Small intestine (tissue), 7 donors: ENCODE data around the gene COPB2. TPM values are rescaled to one million over a fixed set of nuclear protein-coding genes. Genes with fewer than 3 reads are reported as not detected.
"Not testable (repeated sequence)": the region's sequence is repeated elsewhere in the genome, so short reads cannot be mapped to it uniquely, and the experiment has no call there.

Experiments used
- DNase-seq, 2 donors: peaks; one replicate each; pipeline versions ENCODE4 v3.0.0 to v3.0.0-alpha.2; 2013
- FAIRE-seq: peaks from 2 replicates; lab custom pipeline; 2012; peaks lifted over from hg19 to GRCh38; lab: Jason Lieb, UNC
- H3K27ac ChIP-seq, 3 donors: one replicate each; pipeline ENCODE4 v1.5.1; 2013; ENCODE audit warnings: low read length in 2 of 3, mild to moderate bottlenecking in 2 of 3, control low read depth in 1 of 3, inconsistent platforms in 1 of 3, low read depth in 1 of 3, moderate library complexity in 1 of 3
- H3K27me3 ChIP-seq, 3 donors: one replicate each; pipeline ENCODE4 v1.6.1; 2013; ENCODE audit warnings: low read length in 3 of 3, inconsistent platforms in 1 of 3; ENCODE audit not compliant: control insufficient read depth in 3 of 3, insufficient read depth in 3 of 3
- H3K36me3 ChIP-seq, 3 donors: one replicate each; pipeline ENCODE4 v1.6.1; 2013; ENCODE audit warnings: low read length in 3 of 3, inconsistent platforms in 1 of 3, low read depth in 1 of 3, mild to moderate bottlenecking in 1 of 3, moderate library complexity in 1 of 3; ENCODE audit not compliant: control insufficient read depth in 3 of 3, insufficient read depth in 2 of 3
- H3K4me1 ChIP-seq, 3 donors: one replicate each; pipeline ENCODE4 v1.6.1; 2013; ENCODE audit warnings: low read length in 2 of 3, inconsistent platforms in 1 of 3, low read depth in 1 of 3, mild to moderate bottlenecking in 1 of 3, moderate library complexity in 1 of 3; ENCODE audit not compliant: control insufficient read depth in 3 of 3, insufficient read depth in 2 of 3
- H3K4me3 ChIP-seq, 3 donors: one replicate each; pipeline ENCODE4 v1.5.1; 2013; ENCODE audit warnings: low read length in 3 of 3, control low read depth in 1 of 3, inconsistent platforms in 1 of 3, low read depth in 1 of 3, mild to moderate bottlenecking in 1 of 3, moderate library complexity in 1 of 3
- H3K9me3 ChIP-seq, 2 donors: one replicate each; pipeline ENCODE4 v1.6.1; 2013; ENCODE audit warnings: low read depth in 1 of 2, low read length in 1 of 2; ENCODE audit not compliant: control insufficient read depth in 2 of 2, insufficient read depth in 1 of 2
- WGBS, 3 donors: extraction: QIAGEN DNeasy Blood & Tissue Kit; methylation state at CpG; one replicate each; pipeline ENCODE4 v1.1.7; 2013; 5-methylcytosine and 5-hydroxymethylcytosine counted together
- polyA plus RNA-seq, 4 donors: library from polyadenylated mRNA; stranded (reverse) in 3 of 4; unstranded in 1 of 4; fragments of 200-250 nt in 3 of 4; fragments of 120-200 nt in 1 of 4; gene quantifications; one replicate each; pipeline versions ENCODE4 v1.2.1 to v1.2.3, GENCODE V29; 2013
- donor health status: healthy with polysubstance abuse.
- donor health status: control.
- donor health status: control.
- donor health status: Bipolar disorder and iron deficiency.
- donor health status: healthy.

COPB2 gene
- polyA plus RNA-seq, 4 donors, result 53.5 to 128 (median 67.5) TPM

DNA sequence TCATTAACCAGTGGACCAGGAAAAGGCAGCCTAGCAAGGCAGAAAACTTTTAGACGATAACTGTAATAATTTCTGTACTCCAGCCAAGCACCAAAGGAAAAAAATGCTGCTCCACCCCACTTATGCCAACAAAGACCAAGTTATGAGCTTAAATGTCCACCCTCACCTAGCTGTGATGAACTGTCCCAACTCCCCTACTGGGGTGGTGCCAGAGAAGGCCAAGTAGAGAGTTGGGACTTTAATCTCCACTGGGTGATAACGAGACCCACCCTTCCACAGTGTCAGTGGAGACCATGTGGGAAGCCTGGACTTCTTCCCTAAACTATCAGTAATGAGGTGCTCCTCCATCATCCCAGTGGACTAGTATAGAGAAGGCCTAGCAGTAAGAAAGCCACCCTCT, 33.8 kb upstream of the COPB2 start:
- Histone ChIP-seq H3K36me3 (peaks cover 0 to 13% (median 2%) of the 10 kb centered on the region in 3 donors), H3K27ac (no peak overlapping the region), H3K4me3 (no peak overlapping the region), H3K4me1 (peaks cover 1 to 9% (median 3%) of the 10 kb centered on the region in 3 donors), H3K9me3 (no peaks in the 10 kb centered on the region), H3K27me3 (no peaks in the 10 kb centered on the region)
- FAIRE-seq (no peak), DNase-seq (peak in 1 of 2 donors; percentile 60)
- WGBS, 3 donors, result 21 to 70% (median 46%) methylated on average over 2 of the region's 2 CpGs

GRCh38 chr3:139421460-139421859, 32.0 kb upstream of the COPB2 start:
- Histone ChIP-seq H3K4me1 (peaks cover 1 to 3% (median 3%) of the 10 kb centered on the region in 3 donors), H3K27ac (no peak overlapping the region), H3K27me3 (no peaks in the 10 kb centered on the region), H3K36me3 (peaks cover 0 to 13% (median 2%) of the 10 kb centered on the region in 3 donors), H3K9me3 (no peaks in the 10 kb centered on the region), H3K4me3 (no peak overlapping the region)
- FAIRE-seq (no peak), DNase-seq (peak in 1 of 2 donors; percentile 47)
- WGBS, 3 donors, result 15 to 53% (median 49%) methylated on average over 1 of the region's 1 CpG

GRCh38 chr3:139421040-139421439, 31.6 kb upstream of the COPB2 start:
- FAIRE-seq (no peak), DNase-seq (peak in 1 of 2 donors; percentile 43)
- H3K4me1 ChIP-seq, result peaks cover 1 to 3% (median 3%) of the 10 kb centered on the region in 3 donors
- no peaks in the 10 kb centered on the region for H3K9me3 ChIP-seq
- no peak overlapping the region for H3K4me3 ChIP-seq
- no peaks in the 10 kb centered on the region for H3K27me3 ChIP-seq
- peaks cover 0 to 13% (median 2%) of the 10 kb centered on the region in 3 donors for H3K36me3 ChIP-seq
- 0 to 36% (median 31%) methylated on average over 1 of the region's 1 CpG for WGBS, 3 donors
- H3K27ac ChIP-seq, result no peak overlapping the region

GRCh38 chr3:139418144-139418543, 28.7 kb upstream of the COPB2 start:
- H3K27ac ChIP-seq, result no peak overlapping the region
- 82 to 90% (median 87%) methylated on average over 2 of the region's 2 CpGs for WGBS, 3 donors
- peaks cover 3 to 5% (median 3%) of the 10 kb centered on the region in 3 donors for H3K4me1 ChIP-seq
- H3K9me3 ChIP-seq, result peaks cover 0 to 14% of the 10 kb centered on the region in 2 donors
- FAIRE-seq (no peak), DNase-seq (no peak)
- no peaks in the 10 kb centered on the region for H3K27me3 ChIP-seq
- peaks cover 0 to 5% (median 0%) of the 10 kb centered on the region in 3 donors for H3K36me3 ChIP-seq
- H3K4me3 ChIP-seq, result no peak overlapping the region

DNA sequence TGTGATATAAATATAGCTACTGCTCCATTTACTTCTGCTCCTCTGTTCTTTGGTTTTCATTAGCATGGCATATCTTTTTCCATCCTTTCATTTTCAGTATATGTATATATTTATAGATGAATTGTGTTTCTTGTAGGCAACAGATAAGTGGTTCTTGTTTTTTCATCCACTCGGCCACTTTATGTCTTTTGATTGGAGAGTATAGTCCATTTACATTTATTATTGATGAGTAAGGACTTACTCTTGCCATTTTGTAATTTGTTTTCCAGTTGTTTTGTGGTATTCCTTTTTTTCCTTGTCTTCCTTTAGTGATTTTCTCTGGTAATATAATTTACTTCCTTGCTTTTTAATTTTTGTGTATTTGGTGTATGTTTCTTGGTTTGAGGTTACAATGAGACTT, 26.8 kb upstream of the COPB2 start:
- DNase-seq (no peak), FAIRE-seq (no peak)
- Histone ChIP-seq H3K36me3 (peaks cover 0 to 5% (median 0%) of the 10 kb centered on the region in 3 donors), H3K27me3 (no peaks in the 10 kb centered on the region), H3K9me3 (peaks cover 0 to 14% of the 10 kb centered on the region in 2 donors), H3K4me3 (no peak overlapping the region), H3K27ac (no peak overlapping the region), H3K4me1 (peaks cover under 1 to 4% (median 3%) of the 10 kb centered on the region in 3 donors)
- 90 to 95% (median 91%) methylated on average over 1 of the region's 1 CpG for WGBS, 3 donors

- 16 to 66% (median 25%) methylated on average over 2 of the region's 2 CpGs for WGBS, 3 donors
- peaks cover 0 to 5% (median 0%) of the 10 kb centered on the region in 3 donors for H3K36me3 ChIP-seq
- H3K27me3 ChIP-seq, result no peaks in the 10 kb centered on the region
- DNase-seq (peak; percentile 30 to 79), FAIRE-seq (no peak)
- peaks cover 0 to 14% of the 10 kb centered on the region in 2 donors for H3K9me3 ChIP-seq
- peak overlapping the region in 1 of 3 donors; percentile 48 for H3K27ac ChIP-seq
- peaks cover 0 to 4% (median 0%) of the 10 kb centered on the region in 3 donors for H3K4me1 ChIP-seq
- no peak overlapping the region for H3K4me3 ChIP-seq
Measured at GRCh38 chr3:139414608-139415224, 25.3 kb upstream of the COPB2 start.

GRCh38 chr3:139412891-139413290, 23.4 kb upstream of the COPB2 start:
- H3K4me3 ChIP-seq, DNase-seq, H3K36me3 ChIP-seq, FAIRE-seq, H3K4me1 ChIP-seq, H3K27ac ChIP-seq, H3K27me3 ChIP-seq: not testable (repeated sequence)
- peaks cover 0 to 14% of the 10 kb centered on the region in 2 donors for H3K9me3 ChIP-seq

DNA sequence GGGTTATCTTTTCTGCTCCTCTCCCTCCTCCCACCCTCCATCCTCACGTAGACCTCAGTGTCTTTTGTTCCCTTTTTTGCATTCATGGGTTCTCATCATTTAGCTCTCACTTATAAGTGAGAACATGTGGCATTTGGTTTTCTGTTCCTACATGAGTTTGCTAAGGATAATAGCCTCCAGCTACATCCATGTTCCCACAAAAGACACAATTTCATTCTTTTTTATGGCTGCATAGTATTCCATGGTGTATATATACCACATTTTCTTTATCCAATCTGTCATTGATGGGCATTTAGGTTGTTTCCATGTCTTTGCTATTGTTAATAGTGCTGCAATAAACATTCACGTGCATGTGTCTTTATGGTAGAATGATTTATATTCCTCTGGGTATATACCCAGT, 11.7 kb upstream of the COPB2 start:
- not testable (repeated sequence) for H3K27me3 ChIP-seq, H3K4me3 ChIP-seq, DNase-seq, H3K36me3 ChIP-seq, H3K4me1 ChIP-seq, H3K27ac ChIP-seq, FAIRE-seq
- WGBS, 3 donors, result 88 to 92% (median 89%) methylated on average over 2 of the region's 2 CpGs
- peaks cover 0 to 18% of the 10 kb centered on the region in 2 donors for H3K9me3 ChIP-seq
